H9 (cell line): ENCODE data around the gene AP2M1. TPM values are rescaled to one million over a fixed set of nuclear protein-coding genes. Genes with fewer than 3 reads are reported as not detected.

Experiments
- DNase-seq: peaks from one replicate; pipeline ENCODE4 v3.0.0-alpha.2; 2017
- H2AFZ ChIP-seq: one replicate; pipeline ENCODE4 v1.6.1; 2013; ENCODE audit warnings: mild to moderate bottlenecking, low read length, control low read depth, moderate library complexity
- H2AK5ac ChIP-seq: 2 replicates; pipeline ENCODE4 v1.6.1; 2013; ENCODE audit warnings: low read length, control low read depth, mixed read lengths; ENCODE audit not compliant: insufficient read length
- H2BK120ac ChIP-seq: one replicate; pipeline ENCODE4 v1.6.1; 2013; ENCODE audit warnings: low read depth, mild to moderate bottlenecking, low read length, control low read depth, inconsistent platforms; ENCODE audit not compliant: poor library complexity, severe bottlenecking
- H2BK12ac ChIP-seq: 2 replicates; pipeline ENCODE4 v1.6.1; 2013; ENCODE audit warnings: low read length, control low read depth, mixed read lengths, low read depth; ENCODE audit not compliant: insufficient read length
- H2BK15ac ChIP-seq: 2 replicates; pipeline ENCODE4 v1.6.1; 2013; ENCODE audit warnings: low read depth, low read length, control low read depth
- H2BK20ac ChIP-seq: one replicate; pipeline ENCODE4 v1.6.1; 2013; ENCODE audit warnings: low read depth, mild to moderate bottlenecking, low read length, control low read depth, inconsistent platforms; ENCODE audit not compliant: poor library complexity, severe bottlenecking
- H2BK5ac ChIP-seq: 2 replicates; pipeline ENCODE4 v1.6.1; 2013; ENCODE audit warnings: low read length, control low read depth, mixed read lengths; ENCODE audit not compliant: insufficient read length
- H3K14ac ChIP-seq: 2 replicates; pipeline ENCODE4 v1.6.1; 2013; ENCODE audit warnings: low read length, control low read depth; ENCODE audit not compliant: insufficient read depth
- H3K18ac ChIP-seq: 2 replicates; pipeline ENCODE4 v1.6.1; 2013; ENCODE audit warnings: low read depth, mild to moderate bottlenecking, mixed read lengths, low read length, control low read depth; ENCODE audit not compliant: insufficient read length
- H3K23ac ChIP-seq: 2 replicates; pipeline ENCODE4 v1.6.1; 2013; ENCODE audit warnings: low read length, control low read depth, mixed read lengths, low read depth; ENCODE audit not compliant: insufficient read length
- H3K23me2 ChIP-seq: 2 replicates; pipeline ENCODE4 v1.6.1; 2013; ENCODE audit warnings: low read depth, mild to moderate bottlenecking, mixed read lengths, low read length, control low read depth; ENCODE audit not compliant: insufficient read length, poor library complexity, severe bottlenecking
- H3K27ac ChIP-seq: 2 replicates; pipeline ENCODE4 v1.5.1; 2013; ENCODE audit warnings: low read length, control low read depth, mixed read lengths, low read depth; ENCODE audit not compliant: insufficient read length
- H3K27me3 ChIP-seq: 2 replicates; pipeline ENCODE4 v1.6.1; 2013; ENCODE audit warnings: low read length, control low read depth, inconsistent platforms; ENCODE audit not compliant: insufficient read depth
- H3K4ac ChIP-seq: 2 replicates; pipeline ENCODE4 v1.6.1; 2013; ENCODE audit warnings: low read depth, mild to moderate bottlenecking, control low read depth, inconsistent platforms, low read length, moderate library complexity
- H3K4me1 ChIP-seq: 2 replicates; pipeline ENCODE4 v1.6.1; 2013; ENCODE audit warnings: low read length, control low read depth, inconsistent platforms; ENCODE audit not compliant: insufficient read depth
- H3K4me2 ChIP-seq: 2 replicates; pipeline ENCODE4 v1.6.1; 2013; ENCODE audit warnings: low read length, control low read depth, mixed read lengths; ENCODE audit not compliant: insufficient read length, insufficient read depth
- H3K56ac ChIP-seq: 2 replicates; pipeline ENCODE4 v1.6.1; 2013; ENCODE audit warnings: low read depth, mild to moderate bottlenecking, mixed read lengths, low read length, control low read depth; ENCODE audit not compliant: insufficient read length
- H3K79me1 ChIP-seq: 2 replicates; pipeline ENCODE4 v1.6.1; 2013; ENCODE audit warnings: low read depth, mild to moderate bottlenecking, moderate library complexity, low read length, control low read depth, inconsistent platforms; ENCODE audit not compliant: insufficient read depth, poor library complexity, severe bottlenecking
- H3K79me2 ChIP-seq: 2 replicates; pipeline ENCODE4 v1.6.1; 2013; ENCODE audit warnings: low read length, control low read depth, inconsistent platforms; ENCODE audit not compliant: insufficient read depth
- H3K9ac ChIP-seq: 2 replicates; pipeline ENCODE4 v1.6.1; 2013; ENCODE audit warnings: low read length, control low read depth, mixed read lengths; ENCODE audit not compliant: insufficient read length; ENCODE audit errors: extremely low read depth
- H3K9me3 ChIP-seq: one replicate; pipeline ENCODE4 v1.6.1; 2013; ENCODE audit warnings: low read depth, low read length, inconsistent platforms; ENCODE audit not compliant: control insufficient read depth
- H3T11ph ChIP-seq: one replicate; pipeline ENCODE4 v1.6.1; 2013; ENCODE audit warnings: mild to moderate bottlenecking, low read length, control low read depth, inconsistent platforms
- H4K20me1 ChIP-seq: one replicate; pipeline ENCODE4 v1.6.1; 2013; ENCODE audit not compliant: control insufficient read depth, insufficient read length, insufficient read depth
- H4K5ac ChIP-seq: 2 replicates; pipeline ENCODE4 v1.6.1; 2013; ENCODE audit warnings: low read depth, mild to moderate bottlenecking, mixed read lengths, low read length, control low read depth; ENCODE audit not compliant: insufficient read length
- H4K8ac ChIP-seq: replicated peaks from 2 replicates; pipeline ENCODE4 v1.6.1; 2013; ENCODE audit warnings: low read length, control low read depth, mixed read lengths, low read depth; ENCODE audit not compliant: insufficient read length
- H4K91ac ChIP-seq: 2 replicates; pipeline ENCODE4 v1.6.1; 2013; ENCODE audit warnings: low read depth, mild to moderate bottlenecking, moderate library complexity, mixed read lengths, low read length, control low read depth; ENCODE audit not compliant: insufficient read length
- H3K27ac Mint-ChIP-seq, 3 experiments: 2 replicates in 2 of 3; 3 replicates in 1 of 3; pipeline ENCODE4 v1.8.0; 2020 to 2021; ENCODE audit warnings: mixed read lengths in 3 of 3, mild to moderate bottlenecking in 1 of 3, moderate library complexity in 1 of 3
- H3K27me3 Mint-ChIP-seq: 2 replicates; pipeline ENCODE4 v1.8.0; 2021; ENCODE audit warnings: low read depth, mild to moderate bottlenecking, moderate library complexity, mixed read lengths
- H3K36me3 Mint-ChIP-seq, 3 experiments: 2 replicates in 2 of 3; 3 replicates in 1 of 3; pipeline ENCODE4 v1.8.0; 2020 to 2021; ENCODE audit warnings: low read depth in 3 of 3, mixed read lengths in 3 of 3; ENCODE audit not compliant: insufficient read depth in 1 of 3
- H3K4me1 Mint-ChIP-seq, 2 experiments: 2 replicates each; pipeline ENCODE4 v1.8.0; 2020; ENCODE audit warnings: mixed read lengths in 2 of 2
- H3K4me3 Mint-ChIP-seq, 2 experiments: 2 replicates in 1 of 2; 3 replicates in 1 of 2; pipeline ENCODE4 v1.8.0; 2020 to 2021; ENCODE audit warnings: mild to moderate bottlenecking in 2 of 2, mixed read lengths in 2 of 2, moderate library complexity in 1 of 2
- H3K9me3 Mint-ChIP-seq, 2 experiments: 2 replicates in 1 of 2; 3 replicates in 1 of 2; pipeline ENCODE4 v1.8.0; 2020; ENCODE audit warnings: mild to moderate bottlenecking in 2 of 2, mixed read lengths in 2 of 2, moderate library complexity in 1 of 2
- CTCF ChIP-seq: fragments of 200-600 bp; sonication (generic); conservative IDR thresholded peaks from 3 replicates; pipeline ENCODE4 v1.8.0; 2021; ENCODE audit warnings: antibody characterized with exemption, mild to moderate bottlenecking
- WGBS: extraction: QIAGEN DNeasy Blood & Tissue Kit; methylation state at CpG from one replicate; pipeline ENCODE4 v1.1.7; 2013; ENCODE audit warnings: missing lambda C conversion rate, low lambda C conversion rate, mixed read lengths; ENCODE audit not compliant: insufficient read length; ENCODE audit errors: extremely low coverage; 5-methylcytosine and 5-hydroxymethylcytosine counted together
- total RNA-seq: library from RNA; stranded (reverse); gene quantifications from 2 replicates; pipeline ENCODE4 v1.2.1, GENCODE V29; 2021

AP2M1 gene
- total RNA-seq, 1 experiment from 2014 or later = 443 TPM

GRCh38 chr3:184222521-184222920 lies 47.9 kb downstream of the AP2M1 start:
- no peak overlapping the region for H3T11ph ChIP-seq
- H3K23ac ChIP-seq = no peak overlapping the region
- no peak overlapping the region for H2BK20ac ChIP-seq
- H3K27me3 ChIP-seq = no peaks in the 10 kb centered on the region
- no peak overlapping the region for H2BK15ac ChIP-seq
- H4K20me1 ChIP-seq = no peaks in the 10 kb centered on the region
- H2AK5ac ChIP-seq = no peak overlapping the region
- no peak overlapping the region for H2AFZ ChIP-seq
- no peak overlapping the region for H3K9ac ChIP-seq
- H2BK120ac ChIP-seq = no peak overlapping the region
- H3K18ac ChIP-seq = no peak overlapping the region
- Mint-ChIP-seq H3K4me1 (no peaks in the 10 kb centered on the region), H3K9me3 (no peaks in the 10 kb centered on the region), H3K27me3 (peaks cover 27% of the 10 kb centered on the region), H3K36me3 (no peaks in the 10 kb centered on the region), H3K27ac (no peak overlapping the region), H3K4me3 (no peak overlapping the region)
- H2BK12ac ChIP-seq = no peak overlapping the region
- no peaks in the 10 kb centered on the region for H3K79me2 ChIP-seq
- no peaks in the 10 kb centered on the region for H3K9me3 ChIP-seq
- H3K4me1 ChIP-seq = no peaks in the 10 kb centered on the region
- H3K27ac ChIP-seq = no peak overlapping the region
- no peak overlapping the region for H3K4me2 ChIP-seq
- no peaks in the 10 kb centered on the region for H3K23me2 ChIP-seq
- H3K56ac ChIP-seq = no peak overlapping the region
- no peak overlapping the region for H4K5ac ChIP-seq
- no peaks in the 10 kb centered on the region for H3K79me1 ChIP-seq
- H4K8ac ChIP-seq = no peak overlapping the region
- H3K4ac ChIP-seq = no peak overlapping the region
- WGBS = no CpG with 5 or more reads among the region's 3 CpGs
- H3K14ac ChIP-seq = no peak overlapping the region
- no peak for TF ChIP-seq CTCF
- no peak overlapping the region for H4K91ac ChIP-seq
- no peak overlapping the region for H2BK5ac ChIP-seq
- DNase-seq = no peak
